Prostate gland (tissue), 2 donors: ENCODE results near the gene SLC39A11.

ENCODE experiments used
- CTCF ChIP-seq, 4 experiments: fragments of 200-600 bp in 2 of 4; fragments of 450-650 bp in 2 of 4; sonication (generic) in 2 of 4; IDR thresholded peaks; 1 replicate in 3 of 4; 2 replicates in 1 of 4; pipeline ENCODE4 v1.5.1; 2016 to 2019; ENCODE audit warnings: antibody characterized with exemption in 4 of 4, mild to moderate bottlenecking in 2 of 4, moderate library complexity in 2 of 4
- POLR2A ChIP-seq: fragments of 450-650 bp; IDR thresholded peaks from one replicate; pipeline ENCODE4 v1.6.1; 2016; ENCODE audit warnings: antibody characterized with exemption, mild to moderate bottlenecking
- POLR2AphosphoS5 ChIP-seq: sonication (generic); formaldehyde crosslinking; IDR thresholded peaks from one replicate; pipeline ENCODE4 v1.6.1; 2017; ENCODE audit warnings: antibody characterized with exemption

- no peak for TF ChIP-seq CTCF (IDR thresholded peaks at IDR 0.05)
- TF ChIP-seq POLR2A: no peak
- no peak for TF ChIP-seq POLR2AphosphoS5
These were observed 267.3 kb downstream of the SLC39A11 start for GRCh38 chr17:72825218-72825617.
